Tibial nerve (tissue), 4 donors: Measurements from ENCODE around the gene GALNS. TPM values are rescaled to one million over a fixed set of nuclear protein-coding genes. Genes with fewer than 3 reads are reported as not detected.
"Not testable (repeated sequence)": the region's sequence is repeated elsewhere in the genome, so short reads cannot be mapped to it uniquely, and the experiment has no call there.

Experiments
- DNase-seq, 2 donors: peaks; one replicate each; pipeline ENCODE4 v3.0.0-alpha.2; 2019; ENCODE audit warnings: low spot score in 2 of 2
- H3K27ac ChIP-seq, 4 donors: fragments of 200-600 bp; sonication (generic) in 3 of 4; one replicate each; pipeline ENCODE4 v1.5.1; 2017 to 2019; ENCODE audit warnings: mild to moderate bottlenecking in 1 of 4
- H3K27me3 ChIP-seq, 2 donors: fragments of 200-600 bp; sonication (generic) in 1 of 2; one replicate each; pipeline versions ENCODE4 v1.5.1 to v1.6.0; 2017 to 2019
- H3K36me3 ChIP-seq, 3 donors: fragments of 200-600 bp; sonication (generic); one replicate each; pipeline ENCODE4 v1.5.1; 2018 to 2019
- H3K4me1 ChIP-seq, 4 donors: fragments of 200-600 bp; sonication (generic) in 3 of 4; one replicate each; pipeline ENCODE4 v1.5.1; 2017 to 2019
- H3K4me3 ChIP-seq, 4 donors: fragments of 200-600 bp; sonication (generic) in 3 of 4; one replicate each; pipeline ENCODE4 v1.5.1; 2017 to 2019; ENCODE audit warnings: mild to moderate bottlenecking in 1 of 4, moderate library complexity in 1 of 4
- H3K9me3 ChIP-seq, 4 donors: fragments of 200-600 bp; sonication (generic) in 3 of 4; one replicate each; pipeline ENCODE4 v1.5.1; 2017 to 2019
- EP300 ChIP-seq, 2 donors: sonication (generic); formaldehyde crosslinking; IDR thresholded peaks; one replicate each; pipeline ENCODE4 v1.6.1; 2017; ENCODE audit warnings: antibody characterized with exemption in 2 of 2, mild to moderate bottlenecking in 1 of 2
- POLR2A ChIP-seq, 2 donors: fragments of 450-650 bp; IDR thresholded peaks; one replicate each; pipeline ENCODE4 v1.6.1; 2017; ENCODE audit warnings: antibody characterized with exemption in 2 of 2, mild to moderate bottlenecking in 2 of 2, moderate library complexity in 2 of 2
- WGBS, 2 donors: methylation state at CpG; one replicate each; pipeline ENCODE4 v1.1.5; 2018; 5-methylcytosine and 5-hydroxymethylcytosine counted together
- total RNA-seq, 4 donors: library from RNA; depleted of rRNA; stranded (reverse); fragments of >200 nt; gene quantifications; one replicate each; pipeline ENCODE4 v1.1.0, GENCODE V29; 2016
- TF ChIP-seq, protein P1 (sequence below), 5 experiments: fragments of 200-600 bp in 3 of 5; fragments of 450-650 bp in 2 of 5; sonication (generic) in 3 of 5; IDR thresholded peaks; one replicate each; pipeline ENCODE4 v1.5.1; 2016 to 2019; ENCODE audit warnings: antibody characterized with exemption in 5 of 5, mild to moderate bottlenecking in 3 of 5, moderate library complexity in 2 of 5

The GALNS gene
- total RNA-seq, 4 donors from 2014 or later, result 15.1 to 80.1 (median 43.2) TPM

DNA sequence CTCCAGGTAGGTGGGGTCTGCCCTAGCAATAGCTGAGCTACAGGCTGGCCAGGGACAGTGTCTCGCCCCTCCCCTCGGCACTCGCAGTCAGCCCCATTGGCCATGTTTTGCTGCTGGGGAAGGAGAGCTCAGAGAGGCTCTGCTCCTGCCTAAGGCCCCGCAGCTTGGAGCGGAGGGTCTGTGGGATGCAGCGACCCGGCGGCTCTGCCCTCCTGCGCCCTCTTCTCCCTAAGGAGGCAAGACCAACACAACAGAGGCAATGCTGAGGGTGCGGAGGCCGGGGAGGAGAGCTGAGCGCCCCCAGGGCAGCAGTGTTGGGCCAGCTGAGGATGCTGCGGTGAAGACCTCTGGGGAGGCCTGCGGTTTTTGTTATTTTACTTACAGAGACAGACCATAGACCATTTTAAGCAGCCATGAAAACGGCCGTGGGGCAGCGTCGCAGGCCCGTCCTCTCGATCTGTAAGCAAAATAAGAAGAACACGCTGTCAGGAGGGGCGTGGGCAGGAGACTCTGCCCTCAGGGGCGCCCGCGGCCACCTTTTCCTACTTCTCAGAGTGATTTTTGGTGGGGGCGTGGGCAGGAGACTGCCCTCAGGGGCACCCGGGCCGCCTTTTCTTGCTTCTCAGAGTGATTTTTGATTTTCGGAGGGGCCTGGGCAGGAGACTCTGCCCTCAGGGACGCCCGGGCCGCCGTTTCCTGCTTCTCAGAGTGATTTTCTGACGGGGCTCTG, 41.1 kb upstream of the GALNS start:
- 71 to 77% methylated on average over 23 to 33 of the region's 34 CpGs for WGBS, 2 donors
- TF ChIP-seq EP300 (IDR thresholded peaks at IDR 0.05) (no peak), POLR2A (IDR thresholded peaks at IDR 0.05) (no peak)
- TF ChIP-seq, protein P1, sequence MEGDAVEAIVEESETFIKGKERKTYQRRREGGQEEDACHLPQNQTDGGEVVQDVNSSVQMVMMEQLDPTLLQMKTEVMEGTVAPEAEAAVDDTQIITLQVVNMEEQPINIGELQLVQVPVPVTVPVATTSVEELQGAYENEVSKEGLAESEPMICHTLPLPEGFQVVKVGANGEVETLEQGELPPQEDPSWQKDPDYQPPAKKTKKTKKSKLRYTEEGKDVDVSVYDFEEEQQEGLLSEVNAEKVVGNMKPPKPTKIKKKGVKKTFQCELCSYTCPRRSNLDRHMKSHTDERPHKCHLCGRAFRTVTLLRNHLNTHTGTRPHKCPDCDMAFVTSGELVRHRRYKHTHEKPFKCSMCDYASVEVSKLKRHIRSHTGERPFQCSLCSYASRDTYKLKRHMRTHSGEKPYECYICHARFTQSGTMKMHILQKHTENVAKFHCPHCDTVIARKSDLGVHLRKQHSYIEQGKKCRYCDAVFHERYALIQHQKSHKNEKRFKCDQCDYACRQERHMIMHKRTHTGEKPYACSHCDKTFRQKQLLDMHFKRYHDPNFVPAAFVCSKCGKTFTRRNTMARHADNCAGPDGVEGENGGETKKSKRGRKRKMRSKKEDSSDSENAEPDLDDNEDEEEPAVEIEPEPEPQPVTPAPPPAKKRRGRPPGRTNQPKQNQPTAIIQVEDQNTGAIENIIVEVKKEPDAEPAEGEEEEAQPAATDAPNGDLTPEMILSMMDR (IDR thresholded peaks at IDR 0.05), result no peak
- DNase-seq, result no peak

DNA sequence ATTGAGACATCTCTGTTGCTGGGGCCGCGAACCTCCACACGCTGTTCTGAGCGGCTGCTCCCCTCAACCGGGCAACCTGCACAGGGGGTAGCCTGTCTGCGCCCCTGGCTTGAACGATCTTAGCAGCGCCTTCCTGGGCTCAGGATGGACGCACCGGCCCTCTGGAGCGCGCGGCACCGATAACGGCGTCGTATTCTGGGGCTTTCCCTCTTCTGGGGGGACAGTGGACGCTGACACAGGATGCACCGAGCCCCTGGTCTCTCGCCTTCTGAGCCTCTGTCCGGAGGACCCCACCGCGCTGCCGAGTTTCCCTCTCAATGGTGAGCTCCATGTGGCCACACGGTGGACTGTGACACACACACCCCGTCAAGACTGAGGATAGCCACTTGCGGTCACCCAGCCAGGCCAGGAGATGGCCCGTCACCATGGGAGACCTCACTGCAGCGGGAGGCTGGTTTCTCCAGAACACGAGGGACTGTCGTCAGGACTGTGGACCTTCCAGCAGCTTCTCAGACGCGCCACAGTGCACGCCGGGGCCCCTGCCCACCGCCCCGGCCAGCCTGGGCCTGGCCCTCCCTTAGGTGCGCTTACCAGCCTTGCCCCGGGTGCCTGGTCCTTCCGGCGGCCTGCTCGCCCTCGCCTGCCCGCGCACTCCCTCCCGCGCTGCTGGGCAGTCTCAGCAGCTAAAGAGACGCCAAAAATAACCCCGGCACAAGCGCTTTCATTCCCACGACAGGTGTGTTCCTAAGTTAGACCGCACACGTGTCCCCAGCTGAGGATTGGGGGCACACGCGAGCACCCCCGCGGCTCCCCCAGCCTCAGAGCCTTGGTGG, 39.7 kb upstream of the GALNS start:
- no peak for TF ChIP-seq POLR2A (IDR thresholded peaks at IDR 0.05)
- TF ChIP-seq EP300 (IDR thresholded peaks at IDR 0.05), result no peak
- no peaks in the 10 kb centered on the region for H3K4me1 ChIP-seq
- no peaks in the 10 kb centered on the region for H3K9me3 ChIP-seq
- DNase-seq, result no peak
- no peak overlapping the region for H3K4me3 ChIP-seq
- H3K36me3 ChIP-seq, result peaks cover 0 to 20% (median 0%) of the 10 kb centered on the region in 3 donors
- no peak overlapping the region for H3K27ac ChIP-seq
- H3K27me3 ChIP-seq, result no peaks in the 10 kb centered on the region
- 84 to 89% methylated on average over 45 to 53 of the region's 57 CpGs for WGBS, 2 donors

More for the DNA sequence above, 41.1 kb upstream of the GALNS start:
- H3K36me3 ChIP-seq, result peaks cover 0 to 14% (median 0%) of the 10 kb centered on the region in 3 donors
- H3K9me3 ChIP-seq, result no peaks in the 10 kb centered on the region
- H3K27ac ChIP-seq, result no peak overlapping the region
- H3K4me1 ChIP-seq, result no peaks in the 10 kb centered on the region
- no peak overlapping the region for H3K4me3 ChIP-seq
- H3K27me3 ChIP-seq, result no peaks in the 10 kb centered on the region

DNA sequence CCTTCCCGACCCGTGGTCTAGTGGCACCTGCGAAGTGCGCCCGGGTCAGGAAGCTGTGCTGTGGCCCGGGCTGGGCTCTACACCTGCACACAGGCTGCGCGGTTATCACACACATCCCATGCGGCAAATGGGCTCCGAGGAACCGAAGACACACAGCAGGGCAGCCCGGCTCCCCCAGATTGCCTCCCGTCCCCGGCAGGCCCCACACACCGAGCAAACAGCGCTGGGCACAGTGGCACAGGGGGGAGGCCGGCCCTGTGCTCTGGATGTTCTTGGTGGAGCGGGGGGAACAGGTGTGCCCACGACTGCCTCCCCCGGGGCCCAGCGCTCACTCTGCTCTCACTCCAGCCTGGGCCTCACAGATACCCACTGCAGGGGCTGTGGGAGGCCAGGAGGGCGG, 38.6 kb upstream of the GALNS start:
- H3K4me3 ChIP-seq, result no peak overlapping the region
- no peak for TF ChIP-seq EP300 (IDR thresholded peaks at IDR 0.05)
- TF ChIP-seq, protein P1 (IDR thresholded peaks at IDR 0.05), result no peak
- no peak for TF ChIP-seq POLR2A (IDR thresholded peaks at IDR 0.05)

DNA sequence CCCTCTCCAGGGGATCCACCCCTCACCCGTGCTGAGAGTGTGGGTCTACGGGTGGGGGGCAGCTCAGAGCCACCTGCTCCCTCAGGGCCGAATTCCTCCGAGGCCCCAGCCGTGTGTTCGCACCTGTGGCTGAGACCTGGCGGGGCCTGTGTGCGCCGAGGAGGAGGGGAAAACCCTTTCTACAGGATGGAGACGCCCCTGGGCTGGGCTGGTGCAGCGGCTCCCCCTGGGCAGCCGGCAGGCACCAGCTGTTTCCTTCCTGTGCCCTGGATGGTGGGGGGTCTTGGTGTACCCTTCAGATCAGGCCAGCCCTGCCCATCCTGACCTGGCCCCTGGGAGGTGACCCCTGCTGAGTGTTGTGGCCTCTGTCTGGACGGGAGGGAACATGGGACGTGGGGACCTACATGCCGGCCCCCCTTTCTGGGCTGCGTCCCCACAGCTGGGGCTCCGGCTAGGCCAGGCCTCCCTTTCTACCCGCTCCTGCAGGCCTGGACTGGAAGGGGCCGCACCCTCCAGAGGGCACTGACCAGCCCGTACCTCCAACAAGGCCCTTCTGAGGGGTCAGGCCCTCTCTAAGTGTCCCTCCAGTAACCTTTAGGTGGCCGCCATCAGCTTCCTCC, 38.0 kb upstream of the GALNS start:
- Histone ChIP-seq H3K4me3 (no peak overlapping the region), H3K4me1 (no peaks in the 10 kb centered on the region), H3K9me3 (no peaks in the 10 kb centered on the region), H3K27ac (no peak overlapping the region), H3K27me3 (no peaks in the 10 kb centered on the region), H3K36me3 (peaks cover 0 to 13% (median 0%) of the 10 kb centered on the region in 3 donors)
- WGBS, 2 donors, result 82% methylated on average over 11 to 18 of the region's 21 CpGs
- TF ChIP-seq POLR2A (IDR thresholded peaks at IDR 0.05) (no peak), EP300 (IDR thresholded peaks at IDR 0.05) (no peak)
- TF ChIP-seq, protein P1 (IDR thresholded peaks at IDR 0.05), result no peak
- DNase-seq, result no peak

More for the DNA sequence above, 38.6 kb upstream of the GALNS start:
- WGBS, 2 donors, result 95 to 97% methylated on average over 16 of the region's 22 CpGs
- no peaks in the 10 kb centered on the region for H3K4me1 ChIP-seq
- no peak for DNase-seq
- no peaks in the 10 kb centered on the region for H3K27me3 ChIP-seq
- H3K9me3 ChIP-seq, result no peaks in the 10 kb centered on the region
- H3K36me3 ChIP-seq, result peaks cover 0 to 16% (median 0%) of the 10 kb centered on the region in 3 donors
- H3K27ac ChIP-seq, result no peak overlapping the region

DNA sequence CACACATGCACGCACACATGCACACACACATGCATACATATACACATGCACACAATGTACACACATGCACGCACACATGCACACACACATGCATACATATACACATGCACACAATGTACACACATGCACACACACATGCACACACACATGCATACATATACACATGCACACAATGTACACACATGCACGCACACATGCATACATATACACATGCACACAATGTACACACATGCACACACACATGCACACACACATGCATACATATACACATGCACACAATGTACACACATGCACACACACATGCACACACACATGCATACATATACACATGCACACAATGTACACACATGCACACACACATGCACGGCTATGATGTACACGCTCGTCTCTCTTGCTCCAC, 37.5 kb upstream of the GALNS start:
- H3K27ac ChIP-seq, H3K9me3 ChIP-seq, DNase-seq, H3K27me3 ChIP-seq, H3K4me3 ChIP-seq, H3K4me1 ChIP-seq: not testable (repeated sequence)
- peaks cover 0 to 13% (median 0%) of the 10 kb centered on the region in 3 donors for H3K36me3 ChIP-seq
- 94 to 95% methylated on average over 4 of the region's 6 CpGs for WGBS, 2 donors
